ENCODE data around the gene ARHGAP23. TPM values are rescaled to one million over a fixed set of nuclear protein-coding genes. Genes with fewer than 3 reads are reported as not detected.

The ARHGAP23 gene
- total RNA-seq, 2 donors from 2014 or later: 5.2 to 10.9 TPM

- WGBS, 2 donors: 65 to 85% methylated on average over 9 to 10 of the region's 10 CpGs
- H3K36me3 ChIP-seq (replicated peaks in 1 of 2; ENCODE audit: insufficient read depth in 1 of 2, low read depth in 2 of 2): no peaks in the 10 kb centered on the region
- intact Hi-C loops (cut with DNase I): no loop called here
- H3K9me3 ChIP-seq: no peaks in the 10 kb centered on the region
- H3K4me1 ChIP-seq: peaks cover under 1% of the 10 kb centered on the region
- ATAC-seq: no peak
- no peak for TF ChIP-seq POLR2A (IDR thresholded peaks at IDR 0.05)
- no peak for TF ChIP-seq CTCF (IDR thresholded peaks at IDR 0.05)
- no peaks in the 10 kb centered on the region for H3K27me3 ChIP-seq
- H3K4me3 ChIP-seq: no peak overlapping the region
- no peak for DNase-seq
- H3K27ac ChIP-seq: no peak overlapping the region
Observed at GRCh38 chr17:38544175-38544838, 116.0 kb downstream of the ARHGAP23 start.

DNA sequence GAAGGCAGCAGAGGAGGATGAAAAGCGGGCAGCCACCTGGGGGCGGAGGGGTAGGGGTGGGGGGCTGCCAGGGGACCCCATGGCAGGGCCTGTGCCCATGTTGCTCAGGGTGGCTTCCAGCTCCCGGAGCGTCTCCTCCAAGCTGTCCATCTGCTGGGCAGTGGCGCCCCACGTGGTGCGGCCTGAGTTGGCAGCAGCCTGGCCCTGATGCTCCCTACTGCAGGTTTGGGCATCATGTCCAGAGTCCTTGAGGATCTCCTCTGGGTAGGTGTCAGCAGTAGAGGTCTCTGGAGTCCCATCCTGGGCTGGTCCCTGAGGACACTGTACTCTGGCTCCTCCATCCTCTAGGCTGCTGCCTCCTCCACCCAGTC is 116.6 kb downstream of the ARHGAP23 start:
- DNase-seq: no peak
- TF ChIP-seq POLR2A (IDR thresholded peaks at IDR 0.05): no peak
- TF ChIP-seq CTCF (IDR thresholded peaks at IDR 0.05): no peak
- H3K4me3 ChIP-seq: no peak overlapping the region
- no peaks in the 10 kb centered on the region for H3K9me3 ChIP-seq
- ATAC-seq: no peak
- H3K36me3 ChIP-seq (replicated peaks in 1 of 2; ENCODE audit: insufficient read depth in 1 of 2, low read depth in 2 of 2): no peaks in the 10 kb centered on the region
- H3K27ac ChIP-seq: no peak overlapping the region
- no peaks in the 10 kb centered on the region for H3K4me1 ChIP-seq
- 87% methylated on average over 6 of the region's 7 CpGs; no CpG with 5 or more reads in 1 of the 2 donors for WGBS, 2 donors
- intact Hi-C loops (cut with DNase I): no loop called here
- H3K27me3 ChIP-seq: no peaks in the 10 kb centered on the region

DNA sequence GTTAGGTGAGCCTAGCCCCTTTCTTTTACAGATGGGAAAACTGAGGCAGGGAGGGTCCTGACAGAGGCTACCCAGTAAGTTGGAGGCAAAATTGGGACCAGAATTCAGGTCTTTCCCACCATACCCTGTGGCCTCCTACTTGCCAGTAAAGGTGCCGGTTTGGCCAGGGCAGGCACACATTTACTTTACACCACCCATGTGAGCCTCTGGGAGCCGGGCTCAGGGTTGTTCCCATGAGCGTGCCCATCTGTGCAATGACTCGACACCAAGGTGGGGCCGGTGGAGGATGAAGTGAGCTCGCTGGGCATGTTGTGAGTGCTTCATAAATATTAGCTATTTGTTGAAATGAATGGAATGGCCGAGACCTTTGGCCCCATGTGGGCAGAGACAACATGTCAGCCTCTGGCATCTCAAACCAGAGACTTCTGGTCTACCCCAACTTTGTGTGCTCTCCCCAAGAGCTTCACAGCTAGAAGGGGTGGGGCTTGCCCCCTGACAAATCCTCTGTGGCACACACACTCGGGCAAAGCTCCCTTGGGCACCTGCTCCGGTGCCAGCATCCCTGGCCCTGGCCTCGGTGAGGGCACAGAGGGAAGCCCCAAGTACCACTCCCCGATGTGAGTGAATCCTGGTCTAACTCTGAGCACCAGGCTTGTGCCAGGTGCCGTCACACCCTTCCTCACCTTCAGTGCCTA is 117.4 kb downstream of the ARHGAP23 start:
- DNase-seq: no peak
- Histone ChIP-seq H3K36me3 (replicated peaks in 1 of 2; ENCODE audit: insufficient read depth in 1 of 2, low read depth in 2 of 2) (no peaks in the 10 kb centered on the region), H3K9me3 (no peaks in the 10 kb centered on the region), H3K4me1 (no peaks in the 10 kb centered on the region), H3K27ac (no peak overlapping the region), H3K4me3 (no peak overlapping the region), H3K27me3 (no peaks in the 10 kb centered on the region)
- intact Hi-C loops (cut with DNase I): no loop called here
- 73 to 83% methylated on average over 11 to 12 of the region's 12 CpGs for WGBS, 2 donors
- ATAC-seq: no peak
- TF ChIP-seq CTCF (IDR thresholded peaks at IDR 0.05) (no peak), POLR2A (IDR thresholded peaks at IDR 0.05) (no peak)

GRCh38 chr17:38546396-38546795 is 118.1 kb downstream of the ARHGAP23 start:
- H3K36me3 ChIP-seq (replicated peaks in 1 of 2; ENCODE audit: insufficient read depth in 1 of 2, low read depth in 2 of 2): no peaks in the 10 kb centered on the region
- WGBS, 2 donors: 79% methylated on average over 9 of the region's 11 CpGs; no CpG with 5 or more reads in 1 of the 2 donors
- TF ChIP-seq POLR2A (IDR thresholded peaks at IDR 0.05) (no peak), CTCF (IDR thresholded peaks at IDR 0.05) (no peak)
- no peak overlapping the region for H3K4me3 ChIP-seq
- H3K27me3 ChIP-seq: no peaks in the 10 kb centered on the region
- ATAC-seq (no peak), DNase-seq (no peak)
- intact Hi-C loops (cut with DNase I): no loop called here
- no peaks in the 10 kb centered on the region for H3K9me3 ChIP-seq
- no peak overlapping the region for H3K27ac ChIP-seq
- H3K4me1 ChIP-seq: no peaks in the 10 kb centered on the region
